GM19452 (cell line): ENCODE data around the gene DGUOK.

ENCODE experiments used
- ATAC-seq: cut with Tn5 transposase; IDR thresholded peaks from one replicate; pipeline ENCODE4 v1.9.1; 2021; ENCODE audit not compliant: unreplicated experiment

DGUOK gene

GRCh38 chr2:73977466-73977865 is 50.8 kb downstream of the DGUOK start:
- ATAC-seq = no peak

DNA sequence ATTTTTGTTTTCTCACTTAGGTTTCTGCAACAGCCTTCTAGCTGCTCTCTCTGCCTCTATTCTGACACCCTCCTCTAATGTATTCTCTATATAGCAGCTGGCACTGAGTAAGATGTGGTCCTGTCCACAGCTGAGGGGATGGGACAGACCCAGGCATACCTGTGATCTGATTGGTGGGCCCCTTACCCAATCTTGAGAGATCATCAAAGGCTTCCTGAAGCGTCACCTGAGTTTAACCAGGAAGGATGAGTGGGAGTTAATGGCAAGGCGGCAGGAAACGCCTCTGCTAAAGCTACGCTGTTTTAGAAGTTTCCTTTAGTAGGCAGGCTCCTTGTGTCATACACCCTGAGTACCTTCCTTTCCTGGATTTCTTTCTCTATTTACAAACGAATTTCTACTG is 52.3 kb downstream of the DGUOK start:
- no peak for ATAC-seq

DNA sequence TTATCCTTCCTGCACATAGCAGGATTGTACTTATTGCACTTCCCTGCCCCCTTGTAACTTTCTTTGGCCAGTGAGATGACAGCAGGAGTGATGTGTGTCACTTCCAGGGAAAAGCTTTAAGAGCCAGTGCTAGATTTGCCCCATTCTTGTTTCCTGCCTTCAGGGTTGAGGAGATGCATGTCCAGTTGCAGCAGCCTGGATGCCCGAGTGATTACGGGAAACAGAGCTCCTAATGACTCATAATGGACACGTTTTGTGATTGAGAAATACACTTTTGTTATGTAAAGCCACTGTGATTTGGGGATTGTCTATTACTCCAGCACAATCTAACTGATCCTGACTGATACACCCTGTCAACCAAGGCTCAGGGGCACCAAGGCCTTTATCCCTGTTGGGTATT is 53.0 kb downstream of the DGUOK start:
- ATAC-seq = no peak

DNA sequence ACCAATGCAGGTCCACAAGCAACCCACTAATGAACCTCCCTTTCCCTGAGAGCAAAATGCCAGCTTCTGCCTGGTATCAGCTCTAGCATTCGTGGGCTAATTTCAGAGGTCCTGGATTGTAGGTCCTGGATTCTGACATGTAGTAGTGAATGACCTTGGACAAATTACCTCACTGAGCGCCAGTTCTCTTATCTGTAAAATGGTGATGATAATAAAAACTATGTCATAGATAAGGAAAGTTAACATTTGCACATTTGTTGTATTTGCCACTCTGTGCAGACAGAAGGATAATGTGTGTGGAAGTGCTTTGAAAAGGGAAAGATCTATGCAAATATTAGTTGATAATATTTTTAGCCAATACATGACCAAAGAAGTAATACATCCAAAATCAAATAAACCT is 53.9 kb downstream of the DGUOK start:
- no peak for ATAC-seq

- ATAC-seq = peak; percentile 38
Measured at GRCh38 chr2:73981081-73982001, 54.7 kb downstream of the DGUOK start.

DNA sequence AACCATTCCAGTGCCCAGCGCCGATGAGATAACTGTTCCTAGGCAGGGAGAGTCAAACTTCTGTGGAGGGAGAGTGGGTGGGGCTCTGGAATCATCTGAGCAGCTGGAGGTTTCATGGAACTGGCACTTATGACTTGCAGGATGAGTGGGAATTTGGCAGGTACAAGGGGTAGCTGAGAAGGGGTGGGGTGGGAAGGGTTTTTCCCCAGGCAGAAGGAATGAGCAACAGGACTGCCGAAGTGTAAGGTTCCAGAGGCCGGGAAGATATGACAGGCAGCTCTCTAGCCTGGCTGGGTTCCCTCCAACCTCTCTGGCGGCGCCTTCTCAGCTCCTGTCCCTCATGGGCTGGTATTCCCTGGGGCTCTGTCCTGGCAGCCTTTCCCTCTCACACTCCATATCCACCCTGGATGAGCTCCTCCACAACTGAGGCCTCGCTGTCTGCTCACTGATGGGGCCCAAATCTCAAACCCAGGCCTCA is 55.5 kb downstream of the DGUOK start:
- ATAC-seq = no peak

- no peak for ATAC-seq
Measured at GRCh38 chr2:73983322-73984202, 56.9 kb downstream of the DGUOK start.

- peak; percentile 43 for ATAC-seq
Measured at GRCh38 chr2:73984203-73984921, 57.7 kb downstream of the DGUOK start, which contains the start of gene TET3. Gene TET3 (plus strand): TSS chr2:73984910. CDS start chr2:73986404, 1,494 bp downstream.

- peak; percentile 25 for ATAC-seq
Measured at GRCh38 chr2:73984922-73985307, 58.2 kb downstream of the DGUOK start.

- ATAC-seq = peak; percentile 12
Measured at GRCh38 chr2:73985308-73986084, 58.8 kb downstream of the DGUOK start.

DNA sequence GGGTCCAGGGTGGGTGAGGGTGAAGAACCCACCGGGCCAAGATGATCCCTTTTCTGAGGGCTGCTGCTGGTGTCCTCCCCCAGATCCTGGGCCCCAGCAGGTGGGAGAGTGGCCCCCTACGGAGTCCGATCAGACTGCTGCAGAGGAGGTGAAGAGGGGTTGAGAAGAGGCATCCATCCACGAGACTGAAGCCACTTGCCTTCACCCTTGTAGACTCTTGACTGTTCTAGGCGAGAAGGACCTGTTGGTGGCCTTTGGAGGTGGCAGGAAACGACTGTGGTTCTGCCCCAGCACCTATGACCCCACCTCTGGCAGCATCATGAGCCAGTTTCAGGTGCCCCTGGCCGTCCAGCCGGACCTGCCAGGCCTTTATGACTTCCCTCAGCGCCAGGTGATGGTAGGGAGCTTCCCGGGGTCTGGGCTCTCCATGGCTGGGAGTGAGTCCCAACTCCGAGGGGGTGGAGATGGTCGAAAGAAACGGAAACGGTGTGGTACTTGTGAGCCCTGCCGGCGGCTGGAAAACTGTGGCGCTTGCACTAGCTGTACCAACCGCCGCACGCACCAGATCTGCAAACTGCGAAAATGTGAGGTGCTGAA is 59.5 kb downstream of the DGUOK start:
- ATAC-seq = no peak

- no peak for ATAC-seq
Measured at GRCh38 chr2:73987109-73987947, 60.6 kb downstream of the DGUOK start.

DNA sequence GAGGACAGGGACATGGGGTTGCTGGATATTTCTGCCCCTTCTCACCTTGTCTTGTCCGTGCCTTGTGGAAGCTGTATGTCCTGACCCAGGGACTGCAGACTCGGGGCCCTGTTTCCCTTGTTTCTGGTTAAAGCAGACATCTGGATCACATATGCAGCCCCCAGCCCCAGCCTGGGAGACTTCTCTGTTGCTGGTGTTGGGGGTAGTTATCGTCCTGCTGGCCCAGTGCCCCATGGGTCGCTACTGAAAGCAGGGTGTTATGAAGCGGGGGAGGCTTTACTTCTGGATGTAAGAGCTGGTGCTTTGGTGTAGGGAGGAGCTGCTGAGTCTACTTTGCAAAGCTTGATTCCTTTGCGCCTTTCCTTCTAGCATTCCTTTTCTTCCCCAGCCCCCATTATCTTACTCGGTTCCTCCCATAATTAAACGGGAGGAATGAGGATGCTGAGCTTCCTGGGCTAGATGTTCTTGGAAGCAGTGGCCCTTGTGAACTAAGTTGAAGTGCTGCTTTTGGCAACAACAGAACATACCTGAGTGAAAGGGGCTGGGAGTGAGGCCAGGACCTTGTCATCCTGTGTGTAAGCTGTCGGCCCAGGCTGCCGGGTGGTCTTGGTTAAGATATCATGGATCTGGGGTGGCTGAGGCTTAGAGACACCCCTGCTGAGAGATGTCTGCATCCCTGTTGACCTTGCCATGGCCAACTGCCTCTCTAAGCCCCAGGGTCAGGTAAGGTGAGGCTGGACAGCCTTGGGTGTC is 61.4 kb downstream of the DGUOK start:
- no peak for ATAC-seq

DNA sequence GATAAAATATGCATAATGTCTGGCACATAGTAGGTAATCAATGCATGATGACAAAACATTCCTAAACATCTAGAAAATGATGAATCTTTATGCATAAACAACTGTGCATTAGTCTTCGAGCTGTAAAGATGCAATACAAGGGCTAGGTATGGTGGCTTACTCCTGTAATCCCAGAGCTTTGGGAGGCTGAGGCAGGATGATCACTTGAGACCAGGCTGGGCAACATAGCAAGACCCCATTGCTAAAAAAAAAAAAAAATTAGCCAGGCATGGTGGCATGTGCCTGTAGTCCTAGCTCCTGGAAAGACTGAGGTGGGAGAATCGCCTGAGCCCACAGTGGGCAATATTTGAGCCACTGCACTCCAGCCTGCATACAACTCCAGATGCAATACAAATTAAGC is 63.3 kb downstream of the DGUOK start:
- no peak for ATAC-seq

DNA sequence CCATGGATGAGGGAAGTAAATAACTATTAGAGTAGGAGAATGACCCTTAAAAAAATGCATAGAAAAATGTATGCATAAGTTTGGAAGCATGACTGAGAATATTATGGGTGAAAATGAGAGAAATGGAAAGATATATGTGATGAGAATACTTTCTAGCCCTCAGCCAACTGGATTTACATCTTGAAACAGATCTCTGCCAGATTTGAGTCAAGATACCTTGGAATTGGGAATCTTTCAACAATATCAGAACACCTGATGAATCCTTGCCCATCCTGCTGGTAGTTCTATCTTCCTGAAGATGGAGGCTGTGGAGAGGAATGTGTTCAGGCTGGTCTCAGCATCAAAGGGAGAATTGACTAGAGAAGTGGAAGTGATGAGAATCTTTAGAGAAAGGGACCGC is 63.9 kb downstream of the DGUOK start:
- no peak for ATAC-seq

DNA sequence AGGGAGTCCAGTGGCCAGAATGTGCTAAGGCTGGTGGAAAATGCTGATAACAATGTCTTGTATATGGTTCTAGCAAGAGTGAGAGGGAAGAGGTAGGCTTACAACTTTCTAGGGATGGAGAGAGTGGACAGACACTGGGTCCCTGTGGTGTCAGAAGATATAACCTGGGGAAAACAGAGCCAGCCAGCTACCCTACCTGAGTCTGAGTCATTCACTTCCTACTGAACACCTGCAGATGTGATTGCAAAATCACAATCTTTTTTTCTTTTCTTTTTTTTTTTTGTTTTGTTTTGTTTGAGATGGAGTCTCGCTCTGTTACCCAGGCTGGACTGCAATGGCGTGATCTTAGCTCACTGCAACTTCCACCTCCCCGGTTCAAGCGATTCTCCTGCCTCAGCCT is 65.4 kb downstream of the DGUOK start:
- no peak for ATAC-seq

GRCh38 chr2:73993376-73993775 is 66.7 kb downstream of the DGUOK start:
- ATAC-seq = no peak

GRCh38 chr2:73993778-73994177 is 67.1 kb downstream of the DGUOK start:
- ATAC-seq = no peak
